Ishikawa (cell line): ENCODE data around the gene NRXN3.

Experiments
- CEBPB ChIP-seq: IDR thresholded peaks from 2 replicates; pipeline ENCODE4 v1.6.1; 2012
- TAF1 ChIP-seq: IDR thresholded peaks from 2 replicates; pipeline ENCODE4 v1.6.1; 2012; ENCODE audit warnings: low read depth, mild to moderate bottlenecking
- TF ChIP-seq, protein P1 (sequence below): IDR thresholded peaks from 2 replicates; pipeline ENCODE4 v1.6.1; 2012; ENCODE audit warnings: low read depth, mild to moderate bottlenecking

DNA sequence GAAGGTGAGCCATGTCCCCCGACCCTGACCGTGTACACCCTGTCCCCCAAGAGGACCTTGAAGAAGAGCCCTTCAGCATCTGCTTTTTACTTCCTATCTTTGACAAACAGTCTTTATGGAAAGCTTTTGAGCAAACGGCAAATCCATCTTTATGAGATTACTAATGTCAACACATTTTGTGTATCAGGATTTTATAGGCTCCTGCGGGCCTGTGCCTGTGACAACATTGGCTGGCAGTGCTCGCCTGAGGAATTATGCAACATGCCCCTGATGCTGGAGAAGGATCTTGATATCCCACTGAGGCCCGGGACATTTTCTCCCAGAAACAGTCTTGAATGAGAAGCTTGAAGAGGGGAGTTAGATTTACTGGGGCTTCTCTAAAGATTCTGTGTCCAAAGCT lies 416.5 kb downstream of the NRXN3 start:
- no peak for TF ChIP-seq CEBPB
- TF ChIP-seq, protein P1, sequence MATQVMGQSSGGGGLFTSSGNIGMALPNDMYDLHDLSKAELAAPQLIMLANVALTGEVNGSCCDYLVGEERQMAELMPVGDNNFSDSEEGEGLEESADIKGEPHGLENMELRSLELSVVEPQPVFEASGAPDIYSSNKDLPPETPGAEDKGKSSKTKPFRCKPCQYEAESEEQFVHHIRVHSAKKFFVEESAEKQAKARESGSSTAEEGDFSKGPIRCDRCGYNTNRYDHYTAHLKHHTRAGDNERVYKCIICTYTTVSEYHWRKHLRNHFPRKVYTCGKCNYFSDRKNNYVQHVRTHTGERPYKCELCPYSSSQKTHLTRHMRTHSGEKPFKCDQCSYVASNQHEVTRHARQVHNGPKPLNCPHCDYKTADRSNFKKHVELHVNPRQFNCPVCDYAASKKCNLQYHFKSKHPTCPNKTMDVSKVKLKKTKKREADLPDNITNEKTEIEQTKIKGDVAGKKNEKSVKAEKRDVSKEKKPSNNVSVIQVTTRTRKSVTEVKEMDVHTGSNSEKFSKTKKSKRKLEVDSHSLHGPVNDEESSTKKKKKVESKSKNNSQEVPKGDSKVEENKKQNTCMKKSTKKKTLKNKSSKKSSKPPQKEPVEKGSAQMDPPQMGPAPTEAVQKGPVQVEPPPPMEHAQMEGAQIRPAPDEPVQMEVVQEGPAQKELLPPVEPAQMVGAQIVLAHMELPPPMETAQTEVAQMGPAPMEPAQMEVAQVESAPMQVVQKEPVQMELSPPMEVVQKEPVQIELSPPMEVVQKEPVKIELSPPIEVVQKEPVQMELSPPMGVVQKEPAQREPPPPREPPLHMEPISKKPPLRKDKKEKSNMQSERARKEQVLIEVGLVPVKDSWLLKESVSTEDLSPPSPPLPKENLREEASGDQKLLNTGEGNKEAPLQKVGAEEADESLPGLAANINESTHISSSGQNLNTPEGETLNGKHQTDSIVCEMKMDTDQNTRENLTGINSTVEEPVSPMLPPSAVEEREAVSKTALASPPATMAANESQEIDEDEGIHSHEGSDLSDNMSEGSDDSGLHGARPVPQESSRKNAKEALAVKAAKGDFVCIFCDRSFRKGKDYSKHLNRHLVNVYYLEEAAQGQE, result no peak
- TF ChIP-seq TAF1, result no peak
